SK-N-SH (cell line): ENCODE data around the gene PHF21B. TPM values are rescaled to one million over a fixed set of nuclear protein-coding genes. Genes with fewer than 3 reads are reported as not detected.
"Not testable (repeated sequence)": the region's sequence is repeated elsewhere in the genome, so short reads cannot be mapped to it uniquely, and the experiment has no call there.

Experiments used
- CTCF ChIA-PET: fragments of 300-600, 350-600 bp; formaldehyde crosslinking; extraction: SDS; loops from one replicate; lab custom pipeline; 2021; lab: Yijun Ruan, JAX
- POLR2A ChIA-PET: fragments of 350-600 bp; sonication (Branson Sonifier 250); formaldehyde crosslinking; extraction: SDS; loops from one replicate; lab custom pipeline; 2020; ENCODE audit warnings: antibody characterized with exemption, inconsistent platforms; lab: Yijun Ruan, JAX
- DNase-seq: peaks from one replicate; pipeline ENCODE4 v3.0.0; 2012
- H2AFZ ChIP-seq: fragments of 200-600 bp; sonication (generic); 2 replicates; pipeline ENCODE4 v1.8.1; 2016; ENCODE audit warnings: antibody characterized with exemption, mild to moderate bottlenecking, low read depth
- H3F3A ChIP-seq: fragments of 200-600 bp; sonication (generic); replicated peaks from 2 replicates; pipeline ENCODE3; 2016; ENCODE audit warnings: antibody characterized with exemption, mild to moderate bottlenecking; ENCODE audit not compliant: insufficient read depth
- H3K27ac ChIP-seq, 2 experiments: fragments of 200-500 bp in 1 of 2; fragments of 200-600 bp in 1 of 2; sonication (Bioruptor generic) in 1 of 2; sonication (generic), shearing (Covaris generic) in 1 of 2; 2 replicates each; pipeline versions ENCODE4 v1.5.1 to v1.6.1; 2014 to 2016; ENCODE audit warnings: low read depth in 2 of 2, inconsistent platforms in 1 of 2, low read length in 1 of 2, mild to moderate bottlenecking in 1 of 2, mixed read lengths in 1 of 2
- H3K27me3 ChIP-seq: fragments of 200-600 bp; sonication (generic), shearing (Covaris generic); 2 replicates; pipeline ENCODE4 v1.6.1; 2016; ENCODE audit warnings: mixed run types; ENCODE audit not compliant: insufficient read depth
- H3K36me3 ChIP-seq, 2 experiments: fragments of 200-500 bp in 1 of 2; fragments of 200-600 bp in 1 of 2; sonication (Bioruptor generic) in 1 of 2; sonication (generic) in 1 of 2; replicated peaks in 1 of 2; 2 replicates each; pipeline versions ENCODE3 to v1.5.1; 2014 to 2016; ENCODE audit warnings: low read length in 1 of 2, mild to moderate bottlenecking in 1 of 2; ENCODE audit not compliant: insufficient read depth in 2 of 2, control insufficient read depth in 1 of 2
- H3K4me1 ChIP-seq, 2 experiments: fragments of 200-500 bp in 1 of 2; fragments of 200-600 bp in 1 of 2; sonication (Bioruptor generic) in 1 of 2; sonication (generic), shearing (Covaris generic) in 1 of 2; 2 replicates each; pipeline versions ENCODE4 v1.5.1 to v1.6.1; 2014 to 2016; ENCODE audit warnings: low read depth in 1 of 2, low read length in 1 of 2, mixed run types in 1 of 2; ENCODE audit not compliant: insufficient read depth in 2 of 2, control insufficient read depth in 1 of 2
- H3K4me2 ChIP-seq: fragments of 200-600 bp; sonication (generic), shearing (Covaris generic); 2 replicates; pipeline ENCODE4 v1.6.1; 2017; ENCODE audit warnings: mixed run types
- H3K4me3 ChIP-seq, 2 experiments: fragments of 200-500 bp in 1 of 2; fragments of 200-600 bp in 1 of 2; sonication (Bioruptor generic) in 1 of 2; sonication (generic), shearing (Covaris generic) in 1 of 2; 2 replicates each; pipeline versions ENCODE4 v1.5.1 to v1.8.1; 2014 to 2016; ENCODE audit warnings: low read depth in 2 of 2, inconsistent platforms in 1 of 2, low read length in 1 of 2, mild to moderate bottlenecking in 1 of 2, mixed read lengths in 1 of 2, moderate library complexity in 1 of 2
- H3K79me2 ChIP-seq: fragments of 200-600 bp; sonication (generic); 2 replicates; pipeline ENCODE4 v1.8.1; 2017; ENCODE audit warnings: mild to moderate bottlenecking; ENCODE audit not compliant: insufficient read depth
- H3K9ac ChIP-seq: fragments of 200-600 bp; sonication (generic); 2 replicates; pipeline ENCODE4 v1.6.1; 2017; ENCODE audit warnings: mixed run types
- H3K9me2 ChIP-seq: fragments of 200-600 bp; sonication (generic); 2 replicates; pipeline ENCODE4 v1.6.1; 2017; ENCODE audit warnings: mixed run types
- H3K9me3 ChIP-seq: fragments of 200-600 bp; sonication (generic); 2 replicates; pipeline ENCODE4 v1.6.1; 2017; ENCODE audit warnings: mixed run types, mild to moderate bottlenecking, moderate library complexity
- H4K20me1 ChIP-seq: fragments of 200-600 bp; sonication (generic); 2 replicates; pipeline ENCODE4 v1.6.1; 2017; ENCODE audit warnings: mild to moderate bottlenecking, mixed run types; ENCODE audit not compliant: insufficient read depth
- EZH2phosphoT487 ChIP-seq: fragments of 200-600 bp; sonication (generic); IDR thresholded peaks from 2 replicates; pipeline ENCODE4 v1.6.1; 2017; ENCODE audit warnings: low read depth, mixed run types, mild to moderate bottlenecking, antibody characterized with exemption, moderate library complexity, borderline replicate concordance
- FOSL2 ChIP-seq: IDR thresholded peaks from 2 replicates; pipeline ENCODE4 v1.4.0; 2012; ENCODE audit warnings: low read depth, mild to moderate bottlenecking, moderate library complexity, borderline replicate concordance
- TAF1 ChIP-seq: IDR thresholded peaks from 2 replicates; pipeline ENCODE4 v1.6.1; 2012; ENCODE audit warnings: low read depth, mild to moderate bottlenecking, low read length, moderate library complexity, borderline replicate concordance
- WGBS: methylation state at CpG from one replicate; pipeline ENCODE4 v1.1.6; 2017; ENCODE audit warnings: low lambda C conversion rate; 5-methylcytosine and 5-hydroxymethylcytosine counted together
- polyA plus RNA-seq, 3 experiments: library from polyadenylated mRNA; depleted of rRNA; stranded (reverse); fragments of >200 nt; gene quantifications; 2 replicates each; pipeline ENCODE4 v1.2.3, GENCODE V29; 2012
- TF ChIP-seq, protein P1 (sequence below): fragments of 200-600 bp; sonication (generic); IDR thresholded peaks from 2 replicates; pipeline ENCODE4 v1.6.1; 2017; ENCODE audit warnings: antibody characterized with exemption, mild to moderate bottlenecking, moderate library complexity
- TF ChIP-seq, protein P2 (sequence below): IDR thresholded peaks from 2 replicates; pipeline ENCODE4 v1.6.1; 2012; ENCODE audit warnings: mild to moderate bottlenecking, low read depth, low read length, moderate library complexity

The PHF21B gene
- polyA plus RNA-seq, 1 of the 3 experiments (the other 2 are of a cell fraction), result 0.76 TPM

DNA sequence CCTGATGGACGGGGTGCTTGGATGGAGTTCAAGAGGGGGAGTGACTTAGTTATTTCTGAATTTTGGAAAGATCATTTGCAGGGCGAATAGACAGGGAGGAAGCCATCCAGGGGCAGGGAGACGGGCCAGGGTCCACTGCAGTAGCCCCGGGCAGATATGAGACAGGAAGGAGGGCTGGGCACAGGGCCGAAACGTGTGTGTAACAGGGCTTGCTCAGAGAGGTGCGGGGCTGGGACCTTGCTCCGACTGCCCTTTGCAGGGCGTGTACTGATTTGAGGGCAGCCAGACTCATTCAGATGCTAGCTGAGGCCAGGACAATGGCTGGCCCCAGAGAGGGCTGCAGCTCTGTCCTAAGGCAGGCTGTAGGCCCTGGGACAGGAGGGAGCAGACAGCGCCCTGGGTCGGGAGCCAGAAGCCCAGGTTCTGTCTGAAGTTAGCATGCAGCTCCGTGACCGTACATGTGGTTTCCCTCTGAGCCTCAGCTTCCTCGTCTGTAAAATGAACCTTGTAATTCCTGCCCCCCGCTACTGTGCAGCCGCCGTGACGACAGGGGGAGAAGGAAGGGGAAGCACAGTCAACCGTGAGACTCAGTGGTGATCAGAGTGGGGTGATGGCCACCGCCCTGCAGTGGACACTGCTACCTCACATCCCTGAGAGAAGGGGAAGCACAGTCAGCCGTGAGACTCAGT, 103.4 kb downstream of the PHF21B start (continued):
- TF ChIP-seq EZH2phosphoT487, result no peak
- TF ChIP-seq, protein P1, sequence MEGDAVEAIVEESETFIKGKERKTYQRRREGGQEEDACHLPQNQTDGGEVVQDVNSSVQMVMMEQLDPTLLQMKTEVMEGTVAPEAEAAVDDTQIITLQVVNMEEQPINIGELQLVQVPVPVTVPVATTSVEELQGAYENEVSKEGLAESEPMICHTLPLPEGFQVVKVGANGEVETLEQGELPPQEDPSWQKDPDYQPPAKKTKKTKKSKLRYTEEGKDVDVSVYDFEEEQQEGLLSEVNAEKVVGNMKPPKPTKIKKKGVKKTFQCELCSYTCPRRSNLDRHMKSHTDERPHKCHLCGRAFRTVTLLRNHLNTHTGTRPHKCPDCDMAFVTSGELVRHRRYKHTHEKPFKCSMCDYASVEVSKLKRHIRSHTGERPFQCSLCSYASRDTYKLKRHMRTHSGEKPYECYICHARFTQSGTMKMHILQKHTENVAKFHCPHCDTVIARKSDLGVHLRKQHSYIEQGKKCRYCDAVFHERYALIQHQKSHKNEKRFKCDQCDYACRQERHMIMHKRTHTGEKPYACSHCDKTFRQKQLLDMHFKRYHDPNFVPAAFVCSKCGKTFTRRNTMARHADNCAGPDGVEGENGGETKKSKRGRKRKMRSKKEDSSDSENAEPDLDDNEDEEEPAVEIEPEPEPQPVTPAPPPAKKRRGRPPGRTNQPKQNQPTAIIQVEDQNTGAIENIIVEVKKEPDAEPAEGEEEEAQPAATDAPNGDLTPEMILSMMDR, result no peak
- TF ChIP-seq, protein P2, sequence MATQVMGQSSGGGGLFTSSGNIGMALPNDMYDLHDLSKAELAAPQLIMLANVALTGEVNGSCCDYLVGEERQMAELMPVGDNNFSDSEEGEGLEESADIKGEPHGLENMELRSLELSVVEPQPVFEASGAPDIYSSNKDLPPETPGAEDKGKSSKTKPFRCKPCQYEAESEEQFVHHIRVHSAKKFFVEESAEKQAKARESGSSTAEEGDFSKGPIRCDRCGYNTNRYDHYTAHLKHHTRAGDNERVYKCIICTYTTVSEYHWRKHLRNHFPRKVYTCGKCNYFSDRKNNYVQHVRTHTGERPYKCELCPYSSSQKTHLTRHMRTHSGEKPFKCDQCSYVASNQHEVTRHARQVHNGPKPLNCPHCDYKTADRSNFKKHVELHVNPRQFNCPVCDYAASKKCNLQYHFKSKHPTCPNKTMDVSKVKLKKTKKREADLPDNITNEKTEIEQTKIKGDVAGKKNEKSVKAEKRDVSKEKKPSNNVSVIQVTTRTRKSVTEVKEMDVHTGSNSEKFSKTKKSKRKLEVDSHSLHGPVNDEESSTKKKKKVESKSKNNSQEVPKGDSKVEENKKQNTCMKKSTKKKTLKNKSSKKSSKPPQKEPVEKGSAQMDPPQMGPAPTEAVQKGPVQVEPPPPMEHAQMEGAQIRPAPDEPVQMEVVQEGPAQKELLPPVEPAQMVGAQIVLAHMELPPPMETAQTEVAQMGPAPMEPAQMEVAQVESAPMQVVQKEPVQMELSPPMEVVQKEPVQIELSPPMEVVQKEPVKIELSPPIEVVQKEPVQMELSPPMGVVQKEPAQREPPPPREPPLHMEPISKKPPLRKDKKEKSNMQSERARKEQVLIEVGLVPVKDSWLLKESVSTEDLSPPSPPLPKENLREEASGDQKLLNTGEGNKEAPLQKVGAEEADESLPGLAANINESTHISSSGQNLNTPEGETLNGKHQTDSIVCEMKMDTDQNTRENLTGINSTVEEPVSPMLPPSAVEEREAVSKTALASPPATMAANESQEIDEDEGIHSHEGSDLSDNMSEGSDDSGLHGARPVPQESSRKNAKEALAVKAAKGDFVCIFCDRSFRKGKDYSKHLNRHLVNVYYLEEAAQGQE, result no peak
- no peak for TF ChIP-seq TAF1
- TF ChIP-seq FOSL2, result no peak

DNA sequence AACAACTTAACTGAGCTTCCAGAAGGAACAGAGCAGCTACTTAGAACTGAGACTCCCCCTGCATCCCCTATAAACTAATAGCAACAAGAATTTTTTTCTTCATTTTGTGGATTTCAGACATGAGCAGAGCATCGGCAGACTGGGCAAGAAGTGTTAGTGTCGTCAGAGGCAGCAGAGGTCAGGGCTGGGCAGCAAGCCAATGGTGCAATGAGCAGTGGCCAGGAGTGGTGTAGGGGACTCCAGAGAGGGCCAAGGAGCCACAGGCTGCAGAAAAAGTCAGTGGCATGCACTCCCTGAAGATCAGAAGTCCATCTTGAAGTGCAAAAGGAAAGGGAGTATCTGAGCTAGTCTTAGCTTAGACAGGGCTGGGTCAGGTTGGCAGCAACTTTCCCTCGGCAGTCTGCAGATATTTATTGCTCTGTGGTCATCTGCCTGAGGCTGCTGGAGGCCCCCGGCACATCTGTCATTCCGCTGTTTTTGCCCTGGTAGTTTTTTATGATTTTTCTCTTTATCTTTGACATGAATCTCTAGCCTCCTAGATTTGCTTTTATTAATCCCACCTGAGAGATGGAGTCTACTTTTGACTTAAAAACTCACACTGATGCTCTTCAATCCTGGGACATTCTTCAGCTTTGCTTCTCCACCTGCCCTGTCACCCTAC, 105.2 kb downstream of the PHF21B start:
- H3F3A ChIP-seq, H3K79me2 ChIP-seq, H3K36me3 ChIP-seq, H4K20me1 ChIP-seq, H3K4me3 ChIP-seq, H3K27me3 ChIP-seq, H3K9me2 ChIP-seq, H3K4me1 ChIP-seq, H3K4me2 ChIP-seq, POLR2A ChIA-PET, H2AFZ ChIP-seq, H3K27ac ChIP-seq, H3K9ac ChIP-seq, H3K9me3 ChIP-seq: not testable (repeated sequence)
- 19% methylated on average over 3 of the region's 5 CpGs for WGBS
- peak; percentile 53 for DNase-seq
- CTCF ChIA-PET, result interaction anchor here (0.8 to 1.1 kb wide), 2 partner anchors 99 to 304 kb away, joined by 4 read pairs; no protein-coding TSS in a partner anchor

DNA sequence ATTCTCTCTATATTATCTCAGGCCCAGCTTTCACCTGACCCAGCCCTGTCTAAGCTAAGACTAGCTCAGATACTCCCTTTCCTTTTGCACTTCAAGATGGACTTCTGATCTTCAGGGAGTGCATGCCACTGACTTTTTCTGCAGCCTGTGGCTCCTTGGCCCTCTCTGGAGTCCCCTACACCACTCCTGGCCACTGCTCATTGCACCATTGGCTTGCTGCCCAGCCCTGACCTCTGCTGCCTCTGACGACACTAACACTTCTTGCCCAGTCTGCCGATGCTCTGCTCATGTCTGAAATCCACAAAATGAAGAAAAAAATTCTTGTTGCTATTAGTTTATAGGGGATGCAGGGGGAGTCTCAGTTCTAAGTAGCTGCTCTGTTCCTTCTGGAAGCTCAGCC, 106.6 kb downstream of the PHF21B start:
- DNase-seq, H2AFZ ChIP-seq, H3K4me3 ChIP-seq, H3K27ac ChIP-seq, H3K9me3 ChIP-seq, H3K36me3 ChIP-seq, POLR2A ChIA-PET, H3K4me1 ChIP-seq, H3F3A ChIP-seq, H3K9me2 ChIP-seq, H3K9ac ChIP-seq, H3K4me2 ChIP-seq, H4K20me1 ChIP-seq, H3K79me2 ChIP-seq, H3K27me3 ChIP-seq: not testable (repeated sequence)
- CTCF ChIA-PET, result interaction anchor here (1.4 kb wide), 1 partner anchor 179 kb away, joined by 3 read pairs; no protein-coding TSS in a partner anchor
- no CpG with 5 or more reads among the region's 2 CpGs for WGBS
